ENCODE measurements around the gene PLEKHM2. TPM values are rescaled to one million over a fixed set of nuclear protein-coding genes. Genes with fewer than 3 reads are reported as not detected.
A peak's percentile ranks its signal among the peaks of the same experiment; 100 is the strongest.

Gene PLEKHM2
- total RNA-seq, 1 donor from 2014 or later: 91.4 TPM

DNA sequence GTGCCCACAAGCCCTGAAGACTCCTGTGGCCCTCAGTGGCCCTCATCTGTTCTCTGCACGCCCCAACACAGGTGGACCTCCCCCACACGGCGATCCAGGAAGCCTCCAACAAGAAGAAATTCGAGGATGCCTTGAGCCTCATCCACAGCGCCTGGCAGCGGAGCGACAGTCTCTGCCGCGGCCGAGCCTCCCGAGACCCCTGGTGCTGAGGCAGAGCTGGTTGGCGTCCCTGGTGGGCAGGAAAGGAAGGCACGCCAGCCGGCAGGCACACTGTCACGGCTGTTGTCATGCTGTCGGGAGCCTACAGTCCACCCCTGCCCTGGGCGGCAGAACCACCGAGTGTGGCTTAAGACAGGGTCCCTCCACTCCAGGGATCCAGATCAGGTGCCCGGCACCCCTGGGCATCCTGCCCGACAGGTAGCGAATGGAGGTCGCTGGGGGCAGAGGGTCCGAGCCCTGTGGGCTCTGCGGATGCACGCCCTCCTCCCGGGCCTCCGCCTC lies 49.7 kb downstream of the PLEKHM2 start:
- no peak for ATAC-seq
- intact Hi-C loops (cut with DNase I): no loop called here
- no peak for DNase-seq (ENCODE audit: missing footprints)

- DNase-seq (ENCODE audit: missing footprints) (no peak), ATAC-seq (no peak)
- intact Hi-C loops (cut with DNase I): no loop called here
Measured at GRCh38 chr1:15734296-15734695, 50.2 kb downstream of the PLEKHM2 start.

DNA sequence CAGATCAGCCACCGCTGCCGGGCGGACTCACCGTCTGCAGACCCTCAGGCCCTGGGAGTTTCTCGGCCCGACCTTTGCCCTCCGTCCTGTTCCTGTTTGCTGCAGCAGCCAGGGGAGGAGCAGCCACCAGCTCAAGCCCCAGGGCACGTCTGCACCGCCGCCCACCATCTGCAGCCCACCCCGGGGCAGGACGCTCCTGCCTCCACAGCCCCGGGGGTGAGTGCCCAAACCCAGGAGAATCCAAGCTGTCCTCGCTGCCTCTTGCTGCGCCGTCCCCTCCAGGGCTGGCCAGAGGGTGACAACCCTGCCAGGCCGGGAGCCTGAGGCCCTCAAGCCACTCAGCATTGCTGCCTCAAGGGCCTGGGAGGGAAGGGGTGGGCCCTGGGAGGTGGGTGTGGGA lies 50.8 kb downstream of the PLEKHM2 start:
- intact Hi-C loops (cut with DNase I): loop anchor here (5.0 kb wide), 1 partner anchor 53 kb away; the partner anchor contains the start of gene PLEKHM2
- DNase-seq (ENCODE audit: missing footprints) (no peak), ATAC-seq (peak; percentile 11)

DNA sequence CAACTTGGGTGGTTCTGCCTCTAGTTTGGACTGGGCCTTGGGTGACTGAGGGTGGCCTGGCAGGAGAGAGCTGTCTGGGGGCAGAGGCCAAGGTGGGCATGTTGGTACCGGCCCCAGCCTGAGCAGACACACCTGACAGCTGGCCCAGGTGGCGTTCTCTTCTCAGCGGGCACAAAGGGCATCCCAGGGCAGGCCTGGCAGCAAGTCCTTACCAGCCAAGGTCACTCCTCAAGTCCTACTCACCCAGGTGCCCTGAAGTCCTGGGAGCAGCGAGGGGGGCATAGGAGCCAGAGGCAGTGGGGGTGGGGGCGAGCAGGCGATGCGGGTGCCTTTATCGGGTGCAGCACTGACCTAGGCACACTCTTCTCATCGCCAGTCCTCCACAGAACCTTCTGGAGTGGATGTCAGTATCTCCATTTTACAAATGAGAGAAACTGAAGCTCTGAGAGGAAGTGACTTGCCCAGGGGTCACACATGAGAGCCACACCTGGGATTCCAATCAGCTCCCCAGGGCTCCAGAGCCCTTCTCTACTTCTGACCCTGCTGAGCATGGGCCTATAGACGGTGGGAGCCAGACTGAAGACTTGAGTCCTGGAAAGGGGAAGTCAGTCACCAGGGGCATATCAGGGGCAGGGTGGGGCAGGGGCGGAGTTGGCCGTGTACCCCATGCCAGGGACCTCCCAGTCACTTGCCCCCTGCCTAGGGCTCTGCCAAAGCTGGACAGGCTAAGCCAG lies 51.4 kb downstream of the PLEKHM2 start:
- intact Hi-C loops (cut with DNase I): loop anchor here (5.0 kb wide), 1 partner anchor 53 kb away; the partner anchor contains the start of gene PLEKHM2
- ATAC-seq (peak; percentile 26), DNase-seq (ENCODE audit: missing footprints) (no peak)

- intact Hi-C loops (cut with DNase I): loop anchor here (5.0 kb wide), 1 partner anchor 54 kb away; the partner anchor contains the start of gene PLEKHM2
- peak; percentile 86 for DNase-seq (ENCODE audit: missing footprints)
- peak; percentile 81 for ATAC-seq
Measured at GRCh38 chr1:15736038-15736891, 52.1 kb downstream of the PLEKHM2 start, which contains the start of gene SLC25A34. SLC25A34 (plus strand) TSS chr1:15736258; CDS start chr1:15736486, 228 bp downstream.

GRCh38 chr1:15736892-15737261 lies 52.8 kb downstream of the PLEKHM2 start:
- DNase-seq (ENCODE audit: missing footprints): no peak
- no peak for ATAC-seq
- intact Hi-C loops (cut with DNase I): loop anchor here (5.0 kb wide), 1 partner anchor 55 kb away; the partner anchor contains the start of gene PLEKHM2

GRCh38 chr1:15737324-15738319 lies 53.5 kb downstream of the PLEKHM2 start:
- no peak for ATAC-seq
- no peak for DNase-seq (ENCODE audit: missing footprints)
- intact Hi-C loops (cut with DNase I): loop anchor here (5.0 kb wide), 1 partner anchor 55 kb away; the partner anchor contains the start of gene PLEKHM2

- no peak for ATAC-seq
- no peak for DNase-seq (ENCODE audit: missing footprints)
- intact Hi-C loops (cut with DNase I): loop anchor here (5.0 kb wide), 1 partner anchor 56 kb away; the partner anchor contains the start of gene PLEKHM2
Measured at GRCh38 chr1:15738416-15739113, 54.4 kb downstream of the PLEKHM2 start.

- DNase-seq (ENCODE audit: missing footprints) (no peak), ATAC-seq (no peak)
- intact Hi-C loops (cut with DNase I): loop anchor here (5.0 kb wide), 1 partner anchor 57 kb away; the partner anchor contains the start of gene PLEKHM2
Measured at GRCh38 chr1:15739259-15739658, 55.1 kb downstream of the PLEKHM2 start.

GRCh38 chr1:15739745-15740144 lies 55.6 kb downstream of the PLEKHM2 start:
- intact Hi-C loops (cut with DNase I): loop anchor here (5.0 kb wide), 3 partner anchors 57 to 137 kb away; partner anchors contain the start of gene PLEKHM2
- ATAC-seq (no peak), DNase-seq (ENCODE audit: missing footprints) (no peak)

DNA sequence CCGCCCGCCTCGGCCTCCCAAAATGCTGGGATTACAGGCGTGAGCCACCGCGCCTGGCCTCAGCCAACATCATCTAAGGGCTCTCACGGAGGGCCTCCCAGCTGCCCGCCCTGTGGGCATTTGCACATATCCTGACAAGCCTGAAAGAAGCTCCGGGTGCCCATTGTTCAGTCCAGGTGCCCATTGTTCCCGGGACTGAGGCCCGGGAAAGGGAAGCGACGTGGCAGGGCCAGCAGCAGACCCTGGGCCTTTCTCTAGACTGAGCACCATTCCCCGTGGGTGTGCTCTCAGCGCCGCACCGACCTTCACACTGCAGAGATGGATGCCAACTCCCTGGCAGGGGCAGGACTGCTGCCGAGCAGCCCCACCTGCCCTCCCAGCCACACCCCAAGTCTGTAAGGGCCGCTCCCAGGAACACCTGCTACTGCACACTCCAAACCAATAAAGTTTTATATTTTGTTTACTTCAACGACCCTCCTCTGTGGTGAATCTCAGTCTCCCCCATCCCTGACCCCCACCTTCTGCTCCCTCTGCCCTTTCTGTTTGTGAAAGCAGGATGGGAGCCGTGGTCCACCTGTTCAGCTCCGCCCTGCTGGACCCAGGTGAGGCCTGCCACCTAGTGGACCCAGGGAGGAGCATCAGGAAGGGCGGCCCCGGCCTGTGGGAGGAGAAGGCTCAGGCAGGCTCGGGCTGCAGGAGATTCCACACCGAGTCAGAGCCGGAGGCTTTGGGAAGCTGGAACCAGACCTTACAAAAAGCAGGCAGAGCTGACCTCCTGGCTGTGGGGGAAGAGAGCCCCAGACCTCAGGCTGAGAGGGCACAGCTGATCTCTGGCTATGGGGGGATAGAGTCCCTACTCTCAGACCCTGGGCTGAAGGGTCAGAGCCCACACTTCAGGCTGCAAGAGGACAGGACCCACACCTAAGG lies 57.1 kb downstream of the PLEKHM2 start:
- DNase-seq (ENCODE audit: missing footprints) (peak; percentile 86), ATAC-seq (peak; percentile 80)
- intact Hi-C loops (cut with DNase I): loop anchor here (5.0 kb wide), 2 partner anchors 84 to 139 kb away; a partner anchor contains a TSS

- DNase-seq (ENCODE audit: missing footprints): no peak
- intact Hi-C loops (cut with DNase I): loop anchor here (5.0 kb wide), 2 partner anchors 85 to 140 kb away; a partner anchor contains a TSS
- ATAC-seq: no peak
Measured at GRCh38 chr1:15742339-15742801, 58.2 kb downstream of the PLEKHM2 start, which contains the start of gene TMEM82. TMEM82 (plus strand) TSS chr1:15742499; CDS start chr1:15742560, 61 bp downstream.

DNA sequence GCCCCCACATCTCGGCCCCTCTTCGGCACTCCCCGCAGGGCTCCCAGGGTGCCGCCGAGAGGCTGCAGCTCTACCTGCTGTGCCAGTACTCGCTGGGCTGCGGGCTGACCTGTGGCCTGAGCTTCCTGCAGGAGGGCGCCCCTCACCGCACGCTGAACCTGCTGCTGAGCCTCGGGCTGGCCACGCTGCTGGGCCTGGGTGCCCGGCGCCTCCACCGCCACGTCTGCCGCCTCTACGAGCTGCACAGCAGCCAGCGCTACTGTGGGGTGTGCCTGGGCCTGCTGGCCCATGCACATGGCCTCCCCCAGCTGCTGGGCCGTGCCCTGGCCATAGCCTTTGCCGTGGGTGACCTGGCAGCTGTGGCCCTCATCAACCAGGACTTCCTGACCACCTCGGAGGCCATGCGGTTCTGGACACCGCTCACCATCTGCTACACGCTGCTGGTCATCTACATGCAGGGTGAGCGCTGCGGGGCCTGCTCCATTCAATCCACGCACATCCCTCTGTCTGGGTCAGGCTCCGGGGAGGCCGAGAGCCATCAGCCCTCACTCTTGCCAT lies 60.1 kb downstream of the PLEKHM2 start:
- DNase-seq (ENCODE audit: missing footprints) (no peak), ATAC-seq (no peak)
- intact Hi-C loops (cut with DNase I): loop anchor here (5.0 kb wide), 2 partner anchors 87 to 142 kb away; a partner anchor contains a TSS

GRCh38 chr1:15747378-15747777 lies 63.3 kb downstream of the PLEKHM2 start:
- no peak for ATAC-seq
- intact Hi-C loops (cut with DNase I): no loop called here
- no peak for DNase-seq (ENCODE audit: missing footprints)

GRCh38 chr1:15748264-15748663 lies 64.1 kb downstream of the PLEKHM2 start:
- ATAC-seq (no peak), DNase-seq (ENCODE audit: missing footprints) (no peak)
- intact Hi-C loops (cut with DNase I): no loop called here
